ENCODE measurements around the gene CLIC3. TPM values are rescaled to one million over a fixed set of nuclear protein-coding genes. Genes with fewer than 3 reads are reported as not detected.

Gene CLIC3
- total RNA-seq, 2 donors from 2014 or later = 3.6 to 15.4 TPM

- Histone ChIP-seq H3K36me3 (no peaks in the 10 kb centered on the region), H3K4me3 (no peak overlapping the region), H3K27me3 (no peaks in the 10 kb centered on the region), H3K27ac (no peak overlapping the region), H3K9ac (ENCODE audit: low read depth in 2 of 2, low read length in 2 of 2) (no peak overlapping the region), H3K4me1 (no peaks in the 10 kb centered on the region), H3K9me3 (no peaks in the 10 kb centered on the region)
- TF ChIP-seq, protein P1, sequence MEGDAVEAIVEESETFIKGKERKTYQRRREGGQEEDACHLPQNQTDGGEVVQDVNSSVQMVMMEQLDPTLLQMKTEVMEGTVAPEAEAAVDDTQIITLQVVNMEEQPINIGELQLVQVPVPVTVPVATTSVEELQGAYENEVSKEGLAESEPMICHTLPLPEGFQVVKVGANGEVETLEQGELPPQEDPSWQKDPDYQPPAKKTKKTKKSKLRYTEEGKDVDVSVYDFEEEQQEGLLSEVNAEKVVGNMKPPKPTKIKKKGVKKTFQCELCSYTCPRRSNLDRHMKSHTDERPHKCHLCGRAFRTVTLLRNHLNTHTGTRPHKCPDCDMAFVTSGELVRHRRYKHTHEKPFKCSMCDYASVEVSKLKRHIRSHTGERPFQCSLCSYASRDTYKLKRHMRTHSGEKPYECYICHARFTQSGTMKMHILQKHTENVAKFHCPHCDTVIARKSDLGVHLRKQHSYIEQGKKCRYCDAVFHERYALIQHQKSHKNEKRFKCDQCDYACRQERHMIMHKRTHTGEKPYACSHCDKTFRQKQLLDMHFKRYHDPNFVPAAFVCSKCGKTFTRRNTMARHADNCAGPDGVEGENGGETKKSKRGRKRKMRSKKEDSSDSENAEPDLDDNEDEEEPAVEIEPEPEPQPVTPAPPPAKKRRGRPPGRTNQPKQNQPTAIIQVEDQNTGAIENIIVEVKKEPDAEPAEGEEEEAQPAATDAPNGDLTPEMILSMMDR (IDR thresholded peaks at IDR 0.05) = no peak
- intact Hi-C loops (cut with DNase I) = no loop called here
- no peak for DNase-seq
These were observed 36.0 kb downstream of the CLIC3 start for GRCh38 chr9:136960212-136960937.

- Histone ChIP-seq H3K9ac (ENCODE audit: low read depth in 2 of 2, low read length in 2 of 2) (no peak overlapping the region), H3K36me3 (no peaks in the 10 kb centered on the region), H3K9me3 (no peaks in the 10 kb centered on the region), H3K4me3 (no peak overlapping the region), H3K27ac (no peak overlapping the region), H3K27me3 (no peaks in the 10 kb centered on the region), H3K4me1 (no peaks in the 10 kb centered on the region)
- TF ChIP-seq, protein P1 (IDR thresholded peaks at IDR 0.05) = no peak
- DNase-seq = no peak
- intact Hi-C loops (cut with DNase I) = no loop called here
These were observed 37.2 kb downstream of the CLIC3 start for GRCh38 chr9:136958898-136959850.

GRCh38 chr9:136958473-136958872, 37.9 kb downstream of the CLIC3 start:
- Histone ChIP-seq H3K4me1 (no peaks in the 10 kb centered on the region), H3K4me3 (no peak overlapping the region), H3K27ac (no peak overlapping the region), H3K27me3 (no peaks in the 10 kb centered on the region), H3K9me3 (no peaks in the 10 kb centered on the region), H3K36me3 (no peaks in the 10 kb centered on the region), H3K9ac (ENCODE audit: low read depth in 2 of 2, low read length in 2 of 2) (no peak overlapping the region)
- intact Hi-C loops (cut with DNase I) = no loop called here
- TF ChIP-seq, protein P1 (IDR thresholded peaks at IDR 0.05) = no peak
- DNase-seq = no peak

DNA sequence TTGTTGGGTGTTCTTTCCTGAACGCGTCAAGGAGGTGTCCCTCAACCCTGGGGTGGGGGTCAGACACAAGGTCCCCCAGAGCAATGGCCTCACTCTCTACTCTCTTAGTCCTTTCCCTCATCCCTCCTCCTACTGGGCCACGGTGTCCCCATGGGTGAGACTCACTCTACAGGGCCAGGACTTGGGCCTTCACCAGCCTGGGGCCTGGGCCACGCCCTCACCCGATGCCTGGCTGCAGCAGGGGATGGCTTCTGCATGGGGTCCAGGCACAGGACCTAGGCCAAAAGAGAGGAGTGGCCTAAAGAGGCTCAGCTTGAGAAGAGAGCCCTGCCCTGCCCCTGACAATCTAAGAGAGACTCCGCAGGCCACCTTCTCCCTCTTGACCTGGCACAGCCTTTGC, 38.5 kb downstream of the CLIC3 start:
- intact Hi-C loops (cut with DNase I) = no loop called here
- no peaks in the 10 kb centered on the region for H3K27me3 ChIP-seq
- H3K9me3 ChIP-seq = no peaks in the 10 kb centered on the region
- no peak for DNase-seq
- H3K4me1 ChIP-seq = no peaks in the 10 kb centered on the region
- H3K9ac ChIP-seq (ENCODE audit: low read depth in 2 of 2, low read length in 2 of 2) = no peak overlapping the region
- H3K4me3 ChIP-seq = no peak overlapping the region
- no peak overlapping the region for H3K27ac ChIP-seq
- TF ChIP-seq, protein P1 (IDR thresholded peaks at IDR 0.05) = no peak
- no peaks in the 10 kb centered on the region for H3K36me3 ChIP-seq

GRCh38 chr9:136957461-136957860, 38.9 kb downstream of the CLIC3 start:
- Histone ChIP-seq H3K27me3 (no peaks in the 10 kb centered on the region), H3K9ac (ENCODE audit: low read depth in 2 of 2, low read length in 2 of 2) (no peak overlapping the region), H3K4me1 (no peaks in the 10 kb centered on the region), H3K27ac (no peak overlapping the region), H3K4me3 (no peak overlapping the region), H3K36me3 (no peaks in the 10 kb centered on the region), H3K9me3 (no peaks in the 10 kb centered on the region)
- intact Hi-C loops (cut with DNase I) = no loop called here
- TF ChIP-seq, protein P1 (IDR thresholded peaks at IDR 0.05) = no peak
- DNase-seq = no peak
